Mammary microvascular endothelial cell (primary cell): ENCODE results near the gene CPB1. TPM values are rescaled to one million over a fixed set of nuclear protein-coding genes. Genes with fewer than 3 reads are reported as not detected.

Experiments used
- total RNA-seq: library from RNA; depleted of rRNA; stranded (reverse); fragments of >200 nt; gene quantifications from 2 replicates; pipeline ENCODE4 v1.2.3, GENCODE V29; 2015

CPB1 gene
- not detected in 2 replicates for total RNA-seq

GRCh38 chr3:148827585-148827984, at the start of gene CPB1:
TSS of gene CPB1 (plus strand) at chr3:148827811. CDS start at chr3:148827824, 13 bp downstream.

GRCh38 chr3:148865049-148865448, 37.4 kb downstream of the CPB1 start, which contains the start of gene CPA3:
TSS of gene CPA3 (plus strand) at chr3:148865296. CDS start at chr3:148865308, 12 bp downstream.

Other genes with a start within 250 kb of the CPB1 start
- not detected in 2 replicates for gene AGTR1, start 129.9 kb upstream of the CPB1 start, total RNA-seq
- 0.33 and 2.3 TPM in 2 replicates for gene CPA3, start 37.5 kb downstream of the CPB1 start, total RNA-seq
- gene GYG1, start 163.7 kb downstream of the CPB1 start, total RNA-seq, result 39.4 and 46.0 TPM in 2 replicates